ENCODE data around the gene LONRF2. TPM values are rescaled to one million over a fixed set of nuclear protein-coding genes. Genes with fewer than 3 reads are reported as not detected.
A peak's percentile ranks its signal among the peaks of the same experiment; 100 is the strongest.
"Not testable (repeated sequence)": the region's sequence is repeated elsewhere in the genome, so short reads cannot be mapped to it uniquely, and the experiment has no call there.

LONRF2 gene
- polyA plus RNA-seq (ENCODE audit: insufficient read length in 3 of 3) = 1 to 10 TPM; 1.9 to 4.1 (median 3.4) TPM
- long read RNA-seq, donor 1 = 0 reads
- long read RNA-seq, donor 2 = 0 reads
- long read RNA-seq, donor 3 = 0 reads
- long read RNA-seq, donor 4 = 0 reads
- long read RNA-seq, donor 5 = 0 reads
- long read RNA-seq, donor 6 = 0 reads
- long read RNA-seq, donor 7, full-length matches to known transcripts = 2 of 2 reads
- long read RNA-seq, donor 7, partial matches to known transcripts = 0 of 2 reads
- long read RNA-seq, donor 7, other reads (novel, unspliced or antisense) = 0 of 2 reads
- long read RNA-seq, donor 8 = 0 reads
- long read RNA-seq, donor 9 = 0 reads
- long read RNA-seq, donor 10 = 0 reads
- long read RNA-seq, donor 11 = 0 reads
- long read RNA-seq, donor 12, full-length matches to known transcripts = 2 of 2 reads
- long read RNA-seq, donor 12, partial matches to known transcripts = 0 of 2 reads
- long read RNA-seq, donor 12, other reads (novel, unspliced or antisense) = 0 of 2 reads
- long read RNA-seq, donor 13 = 0 reads
- long read RNA-seq, donor 14 = 0 reads
- long read RNA-seq, donor 15 = 0 reads
- long read RNA-seq, donor 16 = 0 reads

- DNase-seq = peak; percentile 39
Measured at GRCh38 chr2:100321866-100322820, at the start of gene LONRF2. TSS of gene LONRF2 (minus strand) at chr2:100322501. CDS start at chr2:100322093, 408 bp downstream.

- DNase-seq = no peak
Measured at GRCh38 chr2:100367163-100367562, 44.9 kb upstream of the LONRF2 start.

GRCh38 chr2:100365434-100365833, 43.1 kb upstream of the LONRF2 start:
- no peak for DNase-seq

GRCh38 chr2:100362269-100362668, 40.0 kb upstream of the LONRF2 start:
- not testable (repeated sequence) for DNase-seq

GRCh38 chr2:100359576-100359975, 37.3 kb upstream of the LONRF2 start:
- no peak for DNase-seq

GRCh38 chr2:100358554-100358953, 36.3 kb upstream of the LONRF2 start:
- DNase-seq = no peak

- DNase-seq = peak; percentile 11
Measured at GRCh38 chr2:100352521-100352920, 30.2 kb upstream of the LONRF2 start.

GRCh38 chr2:100350661-100351185, 28.4 kb upstream of the LONRF2 start:
- no peak for DNase-seq

GRCh38 chr2:100345144-100345543, 22.8 kb upstream of the LONRF2 start:
- not testable (repeated sequence) for DNase-seq

GRCh38 chr2:100344433-100344832, 22.1 kb upstream of the LONRF2 start:
- DNase-seq = no peak

- DNase-seq = not testable (repeated sequence)
Measured at GRCh38 chr2:100342466-100342865, 20.2 kb upstream of the LONRF2 start.

GRCh38 chr2:100339823-100340222, 17.5 kb upstream of the LONRF2 start:
- no peak for DNase-seq

- DNase-seq = no peak
Measured at GRCh38 chr2:100334929-100335328, 12.6 kb upstream of the LONRF2 start.

- no peak for DNase-seq
Measured at GRCh38 chr2:100327742-100328141, 5.4 kb upstream of the LONRF2 start.

- DNase-seq = peak; percentile 63
Measured at GRCh38 chr2:100321179-100321865, 979 bp downstream of the LONRF2 start.

- DNase-seq = no peak
Measured at GRCh38 chr2:100320547-100321178, 1.6 kb downstream of the LONRF2 start.

GRCh38 chr2:100317634-100318033, 4.7 kb downstream of the LONRF2 start:
- no peak for DNase-seq

- no peak for DNase-seq
Measured at GRCh38 chr2:100309973-100310719, 12.2 kb downstream of the LONRF2 start.

- no peak for DNase-seq
Measured at GRCh38 chr2:100309311-100309710, 13.0 kb downstream of the LONRF2 start.

- no peak for DNase-seq
Measured at GRCh38 chr2:100303744-100304143, 18.6 kb downstream of the LONRF2 start.
